ENCODE data around the gene NUTF2. TPM values are rescaled to one million over a fixed set of nuclear protein-coding genes. Genes with fewer than 3 reads are reported as not detected.

The NUTF2 gene
- total and polyA plus RNA-seq, 2 donors (not counting 1 experiment from before 2014, with no cell fraction given): 50.1 to 87.3 TPM

DNA sequence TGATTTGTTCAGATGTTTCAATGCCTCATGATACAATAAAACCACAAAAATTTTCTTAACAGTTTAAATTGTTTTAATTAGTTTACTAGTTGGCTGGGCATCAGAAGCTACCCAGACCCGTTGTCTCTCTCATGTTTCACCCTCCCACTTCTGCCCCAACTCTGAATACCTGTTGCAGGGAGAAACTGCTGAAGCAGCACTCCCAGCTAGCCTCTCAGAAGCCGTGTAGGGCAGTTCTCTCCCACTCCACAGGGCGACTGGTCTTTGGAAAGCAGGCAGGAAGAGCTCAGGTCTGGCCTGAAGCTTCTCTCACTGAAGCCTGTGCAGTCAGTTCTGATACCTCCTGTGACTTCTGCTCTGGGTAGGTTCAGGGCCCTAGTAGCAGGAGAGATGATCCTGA lies 24.5 kb downstream of the NUTF2 start:
- H3K27ac Mint-ChIP-seq: peak overlapping the region; percentile 20
- Histone ChIP-seq H3K4me2 (replicated peaks; ENCODE audit: low read depth, low read length, poor library complexity, severe bottlenecking) (no peak overlapping the region), H3K9ac (ENCODE audit: low read length) (no peak overlapping the region), H3K4me3 (ENCODE audit: control extremely low read depth in 1 of 5, extremely low read depth in 1 of 5, insufficient read depth in 1 of 5, low read depth in 2 of 5, low read length in 4 of 5) (no peak overlapping the region), H3K9me3 (ENCODE audit: control extremely low read depth in 1 of 3, control insufficient read depth in 2 of 3, insufficient read depth in 1 of 3, low read length in 2 of 3) (no peaks in the 10 kb centered on the region), H3K27me3 (replicated peaks in 1 of 4; ENCODE audit: control extremely low read depth in 1 of 4, control insufficient read depth in 3 of 4, insufficient read depth in 4 of 4, low read length in 3 of 4) (no peaks in the 10 kb centered on the region), H4K20me1 (ENCODE audit: control insufficient read depth, insufficient read depth, low read length, poor library complexity, severe bottlenecking) (peaks cover 28% of the 10 kb centered on the region), H3K4me1 (ENCODE audit: control insufficient read depth in 2 of 2, insufficient read depth in 2 of 2, low read length in 2 of 2) (peaks cover 23 to 25% of the 10 kb centered on the region in 2 donors), H3K27ac (ENCODE audit: low read length in 2 of 2) (no peak overlapping the region), H3K79me2 (ENCODE audit: control insufficient read depth, insufficient read depth, low read length) (peaks cover 34% of the 10 kb centered on the region), H3K36me3 (replicated peaks in 1 of 2; ENCODE audit: control extremely low read depth in 1 of 2, control insufficient read depth in 1 of 2, extremely low read depth in 1 of 2, insufficient read depth in 2 of 2, low read length in 1 of 2) (peaks cover 0 to 27% of the 10 kb centered on the region in 2 experiments), H2AFZ (ENCODE audit: insufficient read depth, low read depth, low read length, poor library complexity, severe bottlenecking) (no peak overlapping the region)
- H3K27me3 Mint-ChIP-seq: no peaks in the 10 kb centered on the region
- CTCF ChIA-PET: interaction anchor here (1.3 kb wide), 2 partner anchors 13 to 198 kb away, joined by 4 to 6 read pairs; partner anchors contain the start of gene NRN1L
- POLR2A ChIA-PET: interaction anchor here (0.7 kb wide), 1 partner anchor 212 kb away, joined by 4 read pairs; no protein-coding TSS in a partner anchor
- WGBS (ENCODE audit: insufficient coverage): 100% methylated on average over 2 of the region's 3 CpGs
- peaks cover 37% of the 10 kb centered on the region for H3K4me1 Mint-ChIP-seq
- no peaks in the 10 kb centered on the region for H3K9me3 Mint-ChIP-seq (ENCODE audit: insufficient read depth)
- TF ChIP-seq, protein P1, sequence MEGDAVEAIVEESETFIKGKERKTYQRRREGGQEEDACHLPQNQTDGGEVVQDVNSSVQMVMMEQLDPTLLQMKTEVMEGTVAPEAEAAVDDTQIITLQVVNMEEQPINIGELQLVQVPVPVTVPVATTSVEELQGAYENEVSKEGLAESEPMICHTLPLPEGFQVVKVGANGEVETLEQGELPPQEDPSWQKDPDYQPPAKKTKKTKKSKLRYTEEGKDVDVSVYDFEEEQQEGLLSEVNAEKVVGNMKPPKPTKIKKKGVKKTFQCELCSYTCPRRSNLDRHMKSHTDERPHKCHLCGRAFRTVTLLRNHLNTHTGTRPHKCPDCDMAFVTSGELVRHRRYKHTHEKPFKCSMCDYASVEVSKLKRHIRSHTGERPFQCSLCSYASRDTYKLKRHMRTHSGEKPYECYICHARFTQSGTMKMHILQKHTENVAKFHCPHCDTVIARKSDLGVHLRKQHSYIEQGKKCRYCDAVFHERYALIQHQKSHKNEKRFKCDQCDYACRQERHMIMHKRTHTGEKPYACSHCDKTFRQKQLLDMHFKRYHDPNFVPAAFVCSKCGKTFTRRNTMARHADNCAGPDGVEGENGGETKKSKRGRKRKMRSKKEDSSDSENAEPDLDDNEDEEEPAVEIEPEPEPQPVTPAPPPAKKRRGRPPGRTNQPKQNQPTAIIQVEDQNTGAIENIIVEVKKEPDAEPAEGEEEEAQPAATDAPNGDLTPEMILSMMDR (IDR thresholded peaks at IDR 0.05): no peak
- no peak for TF ChIP-seq EZH2 (IDR thresholded peaks at IDR 0.05; ENCODE audit: borderline replicate concordance, insufficient read depth, low read depth, low read length, poor library complexity, severe bottlenecking)
- no peak overlapping the region for H3K4me3 Mint-ChIP-seq
- no peak for ATAC-seq (ENCODE audit: low read depth)
- DNase-seq: no peak
- intact Hi-C loops (cut with micrococcal nuclease): loop anchor here (5.0 kb wide), 1 partner anchor 39 kb away; no protein-coding TSS in a partner anchor

DNA sequence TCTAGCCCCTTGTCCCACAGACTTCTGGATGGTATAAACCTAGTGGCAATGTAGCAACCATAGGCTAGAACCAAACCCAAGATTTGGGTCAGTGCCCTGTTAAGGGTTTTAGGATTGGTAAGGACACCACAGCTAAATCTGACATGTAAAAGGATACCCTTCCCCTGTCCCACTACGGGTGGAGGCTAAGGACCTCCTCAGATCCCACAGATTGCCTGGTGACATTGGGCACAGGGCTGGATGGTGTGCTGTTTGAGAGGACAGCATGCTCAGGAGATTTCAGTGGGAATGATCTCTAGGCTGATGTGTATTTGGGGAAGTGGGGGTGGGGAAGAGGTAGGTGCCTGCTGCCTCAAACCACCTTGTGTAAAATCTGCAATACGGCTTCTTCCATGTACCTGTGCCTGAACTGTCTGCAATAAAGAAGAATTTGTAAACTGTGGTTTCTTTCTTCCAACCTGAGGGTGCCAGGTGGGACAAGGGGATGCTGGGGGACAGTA lies 25.4 kb downstream of the NUTF2 start:
- Histone ChIP-seq H3K36me3 (replicated peaks in 1 of 2; ENCODE audit: control extremely low read depth in 1 of 2, control insufficient read depth in 1 of 2, extremely low read depth in 1 of 2, insufficient read depth in 2 of 2, low read length in 1 of 2) (peaks cover 0 to 33% of the 10 kb centered on the region in 2 experiments), H4K20me1 (ENCODE audit: control insufficient read depth, insufficient read depth, low read length, poor library complexity, severe bottlenecking) (peaks cover 33% of the 10 kb centered on the region), H3K9me3 (ENCODE audit: control extremely low read depth in 1 of 3, control insufficient read depth in 2 of 3, insufficient read depth in 1 of 3, low read length in 2 of 3) (no peaks in the 10 kb centered on the region), H3K27ac (ENCODE audit: low read length in 2 of 2) (peak overlapping the region; percentile 74 to 81), H3K4me2 (replicated peaks; ENCODE audit: low read depth, low read length, poor library complexity, severe bottlenecking) (peak overlapping the region; percentile 98), H3K27me3 (replicated peaks in 1 of 4; ENCODE audit: control extremely low read depth in 1 of 4, control insufficient read depth in 3 of 4, insufficient read depth in 4 of 4, low read length in 3 of 4) (no peaks in the 10 kb centered on the region), H3K9ac (ENCODE audit: low read length) (peak overlapping the region; percentile 87), H3K4me3 (ENCODE audit: control extremely low read depth in 1 of 5, extremely low read depth in 1 of 5, insufficient read depth in 1 of 5, low read depth in 2 of 5, low read length in 4 of 5) (peak overlapping the region; percentile 41 to 98 (median 88)), H3K4me1 (ENCODE audit: control insufficient read depth in 2 of 2, insufficient read depth in 2 of 2, low read length in 2 of 2) (peaks cover 23 to 25% of the 10 kb centered on the region in 2 donors), H3K79me2 (ENCODE audit: control insufficient read depth, insufficient read depth, low read length) (peaks cover 37% of the 10 kb centered on the region), H2AFZ (ENCODE audit: insufficient read depth, low read depth, low read length, poor library complexity, severe bottlenecking) (peak overlapping the region; percentile 97)
- ChIA-PET CTCF (interaction anchor here (1.3 kb wide), 2 partner anchors 12 to 199 kb away, joined by 4 to 6 read pairs; partner anchors contain the start of gene NRN1L), POLR2A (interaction anchor here (0.7 kb wide), 1 partner anchor 211 kb away, joined by 4 read pairs; no protein-coding TSS in a partner anchor)
- intact Hi-C loops (cut with micrococcal nuclease): loop anchor here (1.0 to 5.0 kb wide), 6 partner anchors 21 to 153 kb away; partner anchors contain the start of genes GFOD2, NUTF2, PSKH1 and RANBP10
- H3K27me3 Mint-ChIP-seq: no peaks in the 10 kb centered on the region
- TF ChIP-seq, protein P1 (IDR thresholded peaks at IDR 0.05): no peak
- TF ChIP-seq EZH2 (IDR thresholded peaks at IDR 0.05; ENCODE audit: borderline replicate concordance, insufficient read depth, low read depth, low read length, poor library complexity, severe bottlenecking): no peak
- peak overlapping the region; percentile 91 for H3K4me3 Mint-ChIP-seq
- H3K9me3 Mint-ChIP-seq (ENCODE audit: insufficient read depth): no peaks in the 10 kb centered on the region
- WGBS (ENCODE audit: insufficient coverage): 17% methylated on average over 1 of the region's 2 CpGs
- H3K4me1 Mint-ChIP-seq: peaks cover 37% of the 10 kb centered on the region
- H3K27ac Mint-ChIP-seq: peak overlapping the region; percentile 90
- no peak for DNase-seq
- no peak for ATAC-seq (ENCODE audit: low read depth)
